WI38 (cell line): ENCODE measurements around the gene ZC3HAV1.

ENCODE experiments used
- H3K4me3 ChIP-seq: 2 replicates; pipeline ENCODE4 v1.5.1; 2011; ENCODE audit warnings: low read depth, mild to moderate bottlenecking, control low read depth, low read length
- TF ChIP-seq, protein P1 (sequence below): IDR thresholded peaks from 2 replicates; pipeline ENCODE4 v1.5.1; 2012; ENCODE audit warnings: low read depth, mild to moderate bottlenecking, control low read depth, low read length

The ZC3HAV1 gene

DNA sequence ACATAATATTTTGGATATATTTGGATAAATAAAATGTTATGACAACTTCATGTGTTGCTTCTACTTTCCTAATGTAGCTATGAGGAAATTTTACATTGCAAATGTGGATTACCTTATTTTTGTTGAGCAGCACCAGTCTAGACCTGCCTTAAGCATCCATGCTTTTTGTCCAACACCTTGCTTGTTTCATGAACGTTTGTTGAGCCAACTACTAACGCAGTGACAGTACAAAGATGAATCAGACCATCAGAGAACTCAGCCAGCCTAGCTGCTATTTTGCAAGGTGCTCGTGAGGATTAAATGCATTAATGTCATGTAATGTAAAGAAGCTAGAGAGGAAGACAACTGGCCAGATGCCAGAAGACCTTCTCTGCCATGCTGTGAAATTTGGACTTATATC lies 72.6 kb downstream of the ZC3HAV1 start:
- no peak overlapping the region for H3K4me3 ChIP-seq
- TF ChIP-seq, protein P1, sequence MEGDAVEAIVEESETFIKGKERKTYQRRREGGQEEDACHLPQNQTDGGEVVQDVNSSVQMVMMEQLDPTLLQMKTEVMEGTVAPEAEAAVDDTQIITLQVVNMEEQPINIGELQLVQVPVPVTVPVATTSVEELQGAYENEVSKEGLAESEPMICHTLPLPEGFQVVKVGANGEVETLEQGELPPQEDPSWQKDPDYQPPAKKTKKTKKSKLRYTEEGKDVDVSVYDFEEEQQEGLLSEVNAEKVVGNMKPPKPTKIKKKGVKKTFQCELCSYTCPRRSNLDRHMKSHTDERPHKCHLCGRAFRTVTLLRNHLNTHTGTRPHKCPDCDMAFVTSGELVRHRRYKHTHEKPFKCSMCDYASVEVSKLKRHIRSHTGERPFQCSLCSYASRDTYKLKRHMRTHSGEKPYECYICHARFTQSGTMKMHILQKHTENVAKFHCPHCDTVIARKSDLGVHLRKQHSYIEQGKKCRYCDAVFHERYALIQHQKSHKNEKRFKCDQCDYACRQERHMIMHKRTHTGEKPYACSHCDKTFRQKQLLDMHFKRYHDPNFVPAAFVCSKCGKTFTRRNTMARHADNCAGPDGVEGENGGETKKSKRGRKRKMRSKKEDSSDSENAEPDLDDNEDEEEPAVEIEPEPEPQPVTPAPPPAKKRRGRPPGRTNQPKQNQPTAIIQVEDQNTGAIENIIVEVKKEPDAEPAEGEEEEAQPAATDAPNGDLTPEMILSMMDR, result no peak

DNA sequence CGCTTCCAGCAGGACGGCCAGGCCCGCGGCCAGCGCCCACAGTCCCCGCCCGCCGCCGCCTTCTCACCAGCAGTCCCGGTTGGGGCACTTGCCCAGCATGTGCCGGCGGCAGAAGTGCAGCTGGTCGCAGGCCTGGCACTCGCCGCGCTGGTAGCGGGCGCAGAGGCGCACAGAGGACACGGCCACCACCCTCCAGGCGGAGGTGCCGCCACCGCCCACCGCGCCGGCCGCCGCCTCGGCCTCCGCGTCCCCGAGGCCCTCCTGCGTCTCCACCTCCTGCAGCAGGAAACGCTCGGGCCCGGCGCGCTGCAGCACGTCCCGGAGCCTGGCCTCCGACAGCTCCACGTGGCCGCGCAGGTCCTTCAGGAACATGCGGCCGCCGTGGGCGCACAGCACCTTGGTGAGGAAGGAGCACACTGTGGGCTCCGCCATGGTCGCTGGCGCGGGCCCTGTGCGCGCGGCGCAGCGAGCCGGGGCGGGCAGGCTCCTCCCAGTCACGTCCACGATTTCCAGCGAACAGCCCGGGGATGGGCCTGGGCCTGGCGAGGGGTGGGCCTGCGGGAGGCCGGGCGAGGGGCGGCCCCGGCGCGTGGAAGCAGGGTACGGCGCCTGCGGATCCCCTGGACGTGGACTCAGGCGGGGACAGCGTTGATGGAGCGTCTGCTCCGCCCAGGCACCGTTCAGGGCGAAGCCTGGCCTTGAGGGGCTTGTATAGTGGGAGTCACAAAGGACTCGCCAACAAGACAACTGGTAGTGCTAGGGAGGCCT lies 73.8 kb downstream of the ZC3HAV1 start, which contains the start of gene ZC3HAV1L:
Gene ZC3HAV1L (minus strand): TSS at position 457 of the 768 bp plus-strand sequence. CDS start 25 bp downstream, at position 432.
- TF ChIP-seq, protein P1, result no peak
- H3K4me3 ChIP-seq, result peak within 1 kb of the TSS; percentile 77

DNA sequence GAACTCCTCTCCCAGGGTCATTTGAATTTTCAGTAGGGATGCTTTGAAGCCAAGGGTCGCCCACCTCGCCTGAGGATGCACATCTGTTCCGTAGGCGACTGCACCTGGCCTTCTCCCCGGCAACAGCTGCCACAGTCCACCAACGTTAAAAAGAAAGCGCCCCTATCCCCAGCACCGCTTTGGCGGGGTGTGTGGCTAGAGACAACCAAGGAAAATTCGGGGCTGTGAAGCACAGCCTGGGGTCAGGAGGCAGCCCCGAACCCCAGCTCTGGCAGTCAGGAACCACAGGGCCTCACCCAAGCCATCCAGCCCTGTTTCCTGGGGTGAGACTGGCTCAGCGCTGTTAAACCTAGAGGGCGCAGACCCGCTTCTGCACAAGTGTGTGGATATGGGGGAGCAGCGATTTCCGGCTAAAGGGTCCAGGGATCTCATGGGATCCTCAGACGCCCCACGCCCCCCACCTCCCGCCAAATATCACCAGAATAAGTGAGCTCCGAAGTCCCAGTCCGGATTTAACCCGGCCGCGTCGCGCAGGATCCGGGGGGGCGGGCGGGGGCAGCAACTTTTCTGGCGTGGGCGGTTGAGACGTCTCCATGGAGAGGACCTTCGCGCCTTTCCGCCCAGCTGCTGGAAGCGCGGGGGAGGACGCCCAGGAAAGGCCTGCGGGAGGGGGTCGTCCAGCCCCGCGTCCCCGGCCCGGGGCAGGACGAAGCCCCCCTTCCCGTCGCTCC lies 74.5 kb downstream of the ZC3HAV1 start:
- peak overlapping the region; percentile 77 for H3K4me3 ChIP-seq
- TF ChIP-seq, protein P1, result no peak

DNA sequence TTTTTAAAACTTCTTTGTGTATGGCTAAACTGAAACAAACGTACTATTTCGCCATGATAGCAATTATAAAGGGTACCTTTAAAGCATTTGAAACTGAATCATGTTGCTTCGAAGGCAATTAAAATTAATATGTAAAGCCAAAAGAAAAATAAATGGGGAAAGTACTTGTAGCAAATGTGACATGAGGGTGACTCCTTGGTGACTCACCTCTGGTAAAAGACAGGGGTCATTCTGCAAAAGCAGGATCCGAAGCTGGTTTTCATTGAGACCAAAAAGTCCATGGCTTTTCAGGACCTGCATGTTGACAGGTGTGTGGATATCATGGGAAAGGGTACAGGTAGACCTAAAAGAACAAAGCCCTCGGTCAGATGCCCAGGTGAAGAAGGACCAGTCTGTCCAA lies 75.2 kb downstream of the ZC3HAV1 start:
- peak overlapping the region; percentile 77 for H3K4me3 ChIP-seq
- TF ChIP-seq, protein P1, result no peak

DNA sequence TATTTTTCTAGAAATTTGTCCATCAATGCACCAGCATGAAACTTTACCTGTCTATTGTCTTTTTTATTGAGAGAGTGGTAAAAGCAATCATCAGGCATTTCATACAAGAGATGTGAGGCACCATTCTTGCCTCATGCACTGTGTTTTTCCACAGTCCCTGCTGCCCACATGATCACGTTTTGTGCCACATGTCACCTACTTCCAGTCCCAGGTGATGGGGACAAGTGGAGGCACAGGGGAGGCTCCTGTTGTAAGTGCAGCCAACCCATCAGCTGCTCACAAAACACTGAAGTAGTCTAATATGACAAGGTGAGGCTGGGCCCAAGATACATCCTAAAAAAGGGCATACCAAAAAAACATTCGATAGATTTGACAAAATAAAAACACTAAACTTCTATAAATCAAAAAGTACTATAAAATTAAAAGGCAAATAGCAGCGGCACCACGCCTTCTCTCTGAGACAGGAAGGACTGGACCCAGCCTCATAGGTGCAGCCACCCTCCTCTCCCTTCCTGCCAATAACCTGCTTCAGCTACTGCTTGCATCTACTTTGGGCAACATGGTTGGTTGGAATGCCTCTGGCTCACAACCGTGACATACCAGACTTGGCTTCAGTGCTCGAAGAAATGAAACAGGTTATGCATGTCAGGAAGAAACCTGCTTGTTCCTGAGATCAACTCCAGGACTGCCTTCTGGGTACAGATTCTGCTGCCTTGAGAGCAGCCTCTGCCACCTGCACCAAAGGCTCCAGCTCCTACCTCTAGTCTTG lies 76.0 kb downstream of the ZC3HAV1 start:
- no peak overlapping the region for H3K4me3 ChIP-seq
- TF ChIP-seq, protein P1, result no peak

DNA sequence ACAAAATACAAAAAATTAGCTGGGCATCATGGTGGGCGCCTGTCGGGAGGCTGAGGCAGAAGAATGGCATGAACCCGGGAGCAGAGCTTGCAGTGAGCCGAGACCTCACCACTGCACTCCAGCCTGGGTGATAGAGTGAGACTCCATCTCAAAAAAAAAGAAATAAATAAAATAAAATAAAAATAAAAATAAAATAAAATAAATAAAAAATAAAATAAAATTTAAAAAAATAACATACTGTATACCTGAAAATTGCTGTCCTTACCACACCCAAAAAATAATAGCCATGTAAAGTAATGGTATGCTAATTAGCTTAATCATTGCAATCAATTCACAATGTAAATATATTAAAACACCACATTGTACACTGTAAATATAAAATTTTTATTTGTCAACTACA lies 77.0 kb downstream of the ZC3HAV1 start:
- H3K4me3 ChIP-seq, result no peak overlapping the region
- TF ChIP-seq, protein P1, result no peak

DNA sequence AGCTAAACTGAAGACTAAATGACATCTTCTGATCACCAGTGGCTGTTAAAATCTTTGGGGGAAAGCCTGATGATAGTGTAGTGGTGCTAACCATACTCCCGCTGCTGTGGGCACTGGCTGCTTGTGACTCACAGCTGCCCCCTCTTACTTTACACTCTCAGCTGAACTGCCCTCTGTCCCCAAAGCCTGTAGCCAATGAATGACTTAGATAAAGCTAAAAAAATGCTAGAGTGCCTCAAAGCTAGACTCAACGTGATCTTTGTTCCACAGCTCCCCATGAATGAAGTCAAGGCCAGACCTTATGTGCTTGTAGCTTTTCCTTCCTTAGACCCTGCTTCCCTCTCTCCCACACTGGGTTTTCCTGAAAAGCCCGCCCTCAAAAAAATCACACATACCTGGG lies 80.2 kb downstream of the ZC3HAV1 start:
- TF ChIP-seq, protein P1, result no peak
- H3K4me3 ChIP-seq, result no peak overlapping the region
